ENCODE data around the gene TCL1A. TPM values are rescaled to one million over a fixed set of nuclear protein-coding genes. Genes with fewer than 3 reads are reported as not detected.

Gene TCL1A
- total RNA-seq, 1 experiment from 2014 or later, result not detected

DNA sequence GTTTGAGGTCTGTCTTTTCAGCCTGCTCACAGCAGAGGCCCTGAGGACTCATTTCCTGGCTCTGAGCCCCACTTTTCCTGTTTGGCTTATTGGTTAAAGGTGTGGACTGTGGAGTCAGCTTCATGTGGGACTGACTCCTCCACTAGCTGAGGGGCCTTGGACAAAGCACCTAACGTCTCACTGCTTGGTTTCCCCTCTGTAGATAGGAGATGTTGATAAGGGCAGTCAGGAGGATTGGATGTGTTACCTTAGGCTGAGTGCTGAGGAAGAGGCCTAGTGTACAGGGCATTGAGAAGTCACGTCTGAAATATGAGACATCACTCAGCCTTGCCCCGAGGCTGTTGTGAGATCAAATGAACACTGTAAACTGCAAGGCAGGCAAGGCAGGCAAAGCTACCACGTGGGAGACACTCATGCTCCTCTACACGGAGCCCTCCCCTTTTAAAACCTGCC is 27.1 kb upstream of the TCL1A start:
- H3K9me3 ChIP-seq (ENCODE audit: control insufficient read depth, insufficient read depth, low read depth, low read length), result no peaks in the 10 kb centered on the region
- DNase-seq (ENCODE audit: low read depth, low spot score) (no peak), ATAC-seq (no peak)
- no TSS peak for BruUV-seq (replicated peaks)
- no peaks in the 10 kb centered on the region for H3K27me3 ChIP-seq (ENCODE audit: control insufficient read depth, insufficient read depth, low read length)
- ChIA-PET CTCF (no interaction called here), POLR2A (no interaction called here)
- in situ Hi-C loops (cut with HindIII; ENCODE audit: low pct_unique_long_range_greater_than_20kb, low sequenced_read_pairs), result no loop called here
- intact Hi-C loops (cut with micrococcal nuclease; ENCODE audit: unreplicated experiment), result no loop called here
- no peak for TF ChIP-seq SIN3A (IDR thresholded peaks at IDR 0.05; ENCODE audit: borderline replicate concordance, insufficient read depth, low read depth, low read length)
- no peak for TF ChIP-seq TCF7L2 (IDR thresholded peaks at IDR 0.05; ENCODE audit: low read depth, low read length)
- TF ChIP-seq, protein P1, sequence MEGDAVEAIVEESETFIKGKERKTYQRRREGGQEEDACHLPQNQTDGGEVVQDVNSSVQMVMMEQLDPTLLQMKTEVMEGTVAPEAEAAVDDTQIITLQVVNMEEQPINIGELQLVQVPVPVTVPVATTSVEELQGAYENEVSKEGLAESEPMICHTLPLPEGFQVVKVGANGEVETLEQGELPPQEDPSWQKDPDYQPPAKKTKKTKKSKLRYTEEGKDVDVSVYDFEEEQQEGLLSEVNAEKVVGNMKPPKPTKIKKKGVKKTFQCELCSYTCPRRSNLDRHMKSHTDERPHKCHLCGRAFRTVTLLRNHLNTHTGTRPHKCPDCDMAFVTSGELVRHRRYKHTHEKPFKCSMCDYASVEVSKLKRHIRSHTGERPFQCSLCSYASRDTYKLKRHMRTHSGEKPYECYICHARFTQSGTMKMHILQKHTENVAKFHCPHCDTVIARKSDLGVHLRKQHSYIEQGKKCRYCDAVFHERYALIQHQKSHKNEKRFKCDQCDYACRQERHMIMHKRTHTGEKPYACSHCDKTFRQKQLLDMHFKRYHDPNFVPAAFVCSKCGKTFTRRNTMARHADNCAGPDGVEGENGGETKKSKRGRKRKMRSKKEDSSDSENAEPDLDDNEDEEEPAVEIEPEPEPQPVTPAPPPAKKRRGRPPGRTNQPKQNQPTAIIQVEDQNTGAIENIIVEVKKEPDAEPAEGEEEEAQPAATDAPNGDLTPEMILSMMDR (IDR thresholded peaks at IDR 0.05), result no peak
- TF ChIP-seq, protein P2, sequence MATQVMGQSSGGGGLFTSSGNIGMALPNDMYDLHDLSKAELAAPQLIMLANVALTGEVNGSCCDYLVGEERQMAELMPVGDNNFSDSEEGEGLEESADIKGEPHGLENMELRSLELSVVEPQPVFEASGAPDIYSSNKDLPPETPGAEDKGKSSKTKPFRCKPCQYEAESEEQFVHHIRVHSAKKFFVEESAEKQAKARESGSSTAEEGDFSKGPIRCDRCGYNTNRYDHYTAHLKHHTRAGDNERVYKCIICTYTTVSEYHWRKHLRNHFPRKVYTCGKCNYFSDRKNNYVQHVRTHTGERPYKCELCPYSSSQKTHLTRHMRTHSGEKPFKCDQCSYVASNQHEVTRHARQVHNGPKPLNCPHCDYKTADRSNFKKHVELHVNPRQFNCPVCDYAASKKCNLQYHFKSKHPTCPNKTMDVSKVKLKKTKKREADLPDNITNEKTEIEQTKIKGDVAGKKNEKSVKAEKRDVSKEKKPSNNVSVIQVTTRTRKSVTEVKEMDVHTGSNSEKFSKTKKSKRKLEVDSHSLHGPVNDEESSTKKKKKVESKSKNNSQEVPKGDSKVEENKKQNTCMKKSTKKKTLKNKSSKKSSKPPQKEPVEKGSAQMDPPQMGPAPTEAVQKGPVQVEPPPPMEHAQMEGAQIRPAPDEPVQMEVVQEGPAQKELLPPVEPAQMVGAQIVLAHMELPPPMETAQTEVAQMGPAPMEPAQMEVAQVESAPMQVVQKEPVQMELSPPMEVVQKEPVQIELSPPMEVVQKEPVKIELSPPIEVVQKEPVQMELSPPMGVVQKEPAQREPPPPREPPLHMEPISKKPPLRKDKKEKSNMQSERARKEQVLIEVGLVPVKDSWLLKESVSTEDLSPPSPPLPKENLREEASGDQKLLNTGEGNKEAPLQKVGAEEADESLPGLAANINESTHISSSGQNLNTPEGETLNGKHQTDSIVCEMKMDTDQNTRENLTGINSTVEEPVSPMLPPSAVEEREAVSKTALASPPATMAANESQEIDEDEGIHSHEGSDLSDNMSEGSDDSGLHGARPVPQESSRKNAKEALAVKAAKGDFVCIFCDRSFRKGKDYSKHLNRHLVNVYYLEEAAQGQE (IDR thresholded peaks at IDR 0.05; ENCODE audit: insufficient read depth in 1 of 2, low read depth in 2 of 2, low read length in 1 of 2), result no peak
- no peak for TF ChIP-seq POLR2AphosphoS5 (IDR thresholded peaks at IDR 0.05; ENCODE audit: low read depth, low read length)
- H3K36me3 ChIP-seq (ENCODE audit: control insufficient read depth, insufficient read depth, low read length), result no peaks in the 10 kb centered on the region
- H3K27ac ChIP-seq (ENCODE audit: low read length), result no peak overlapping the region
- no peak overlapping the region for H3K4me3 ChIP-seq (ENCODE audit: low read depth in 2 of 2, low read length in 2 of 2)
- no peaks in the 10 kb centered on the region for H3K4me1 ChIP-seq (ENCODE audit: control insufficient read depth, insufficient read depth, low read length)

DNA sequence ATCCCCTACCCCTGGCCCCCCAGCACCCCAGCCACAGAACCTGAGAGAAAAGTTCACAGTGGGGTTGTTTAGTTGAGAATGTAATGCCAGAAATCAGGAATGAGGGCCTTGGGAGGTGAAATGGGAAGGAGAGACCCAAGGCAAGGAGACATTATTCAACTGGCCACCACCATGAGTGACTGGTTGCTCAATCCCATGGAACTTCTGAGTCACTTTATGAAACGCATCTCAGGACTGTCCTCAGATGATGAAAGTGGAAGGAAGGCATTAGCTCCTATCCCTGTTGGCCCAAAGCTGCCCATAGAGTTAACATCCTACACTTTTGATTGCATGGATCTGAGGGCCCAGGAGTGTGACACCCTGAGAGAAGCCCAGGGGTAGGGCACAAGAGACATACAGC is 25.4 kb upstream of the TCL1A start:
- no TSS peak for BruUV-seq (replicated peaks)

More for the DNA sequence above, 25.4 kb upstream of the TCL1A start:
- TF ChIP-seq, protein P1 (IDR thresholded peaks at IDR 0.05), result no peak
- TF ChIP-seq SIN3A (IDR thresholded peaks at IDR 0.05; ENCODE audit: borderline replicate concordance, insufficient read depth, low read depth, low read length), result no peak
- no peak for TF ChIP-seq POLR2AphosphoS5 (IDR thresholded peaks at IDR 0.05; ENCODE audit: low read depth, low read length)
- H3K36me3 ChIP-seq (ENCODE audit: control insufficient read depth, insufficient read depth, low read length), result no peaks in the 10 kb centered on the region
- CTCF ChIA-PET, result no interaction called here
- no peak overlapping the region for H3K4me3 ChIP-seq (ENCODE audit: low read depth in 2 of 2, low read length in 2 of 2)
- POLR2A ChIA-PET, result no interaction called here
- no peaks in the 10 kb centered on the region for H3K9me3 ChIP-seq (ENCODE audit: control insufficient read depth, insufficient read depth, low read depth, low read length)
- in situ Hi-C loops (cut with HindIII; ENCODE audit: low pct_unique_long_range_greater_than_20kb, low sequenced_read_pairs) (no loop called here), intact Hi-C loops (cut with micrococcal nuclease; ENCODE audit: unreplicated experiment) (no loop called here)
- no peaks in the 10 kb centered on the region for H3K27me3 ChIP-seq (ENCODE audit: control insufficient read depth, insufficient read depth, low read length)
- no peaks in the 10 kb centered on the region for H3K4me1 ChIP-seq (ENCODE audit: control insufficient read depth, insufficient read depth, low read length)
- H3K27ac ChIP-seq (ENCODE audit: low read length), result no peak overlapping the region
- ATAC-seq (no peak), DNase-seq (ENCODE audit: low read depth, low spot score) (no peak)

All from Panc1 (cell line).